ENCODE measurements around the gene USP6NL.
"Not testable (repeated sequence)": the region's sequence is repeated elsewhere in the genome, so short reads cannot be mapped to it uniquely, and the experiment has no call there.

Gene USP6NL

DNA sequence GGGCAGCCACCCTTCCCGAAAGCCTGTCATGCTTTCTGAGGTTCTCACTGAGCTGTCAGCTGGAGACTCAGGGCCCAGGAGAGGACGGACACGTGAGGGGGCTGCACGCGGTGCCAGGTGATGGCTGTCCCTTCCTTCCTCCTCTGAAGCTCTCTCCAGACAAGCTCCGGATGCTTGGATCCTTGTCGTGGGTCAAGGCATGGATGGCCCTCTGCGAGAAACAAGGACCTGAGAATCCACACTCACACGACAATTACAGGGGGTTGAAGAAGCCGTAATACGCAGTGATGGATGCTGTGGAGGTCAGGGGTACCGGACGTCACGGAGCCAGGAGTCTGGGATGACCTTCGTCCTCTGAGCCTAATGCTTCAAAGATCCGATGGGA, 170.3 kb downstream of the USP6NL start:
- Mint-ChIP-seq H3K4me3 (no peak overlapping the region), H3K9me3 (no peaks in the 10 kb centered on the region), H3K4me1 (ENCODE audit: low read depth in 2 of 2) (peaks cover 6 to 11% of the 10 kb centered on the region in 2 donors), H3K27ac (no peak overlapping the region), H3K27me3 (peaks cover 6 to 20% of the 10 kb centered on the region in 2 donors), H3K36me3 (ENCODE audit: insufficient read depth) (no peaks in the 10 kb centered on the region)
- ATAC-seq (replicated peaks), result no peak
- no peak for DNase-seq

DNA sequence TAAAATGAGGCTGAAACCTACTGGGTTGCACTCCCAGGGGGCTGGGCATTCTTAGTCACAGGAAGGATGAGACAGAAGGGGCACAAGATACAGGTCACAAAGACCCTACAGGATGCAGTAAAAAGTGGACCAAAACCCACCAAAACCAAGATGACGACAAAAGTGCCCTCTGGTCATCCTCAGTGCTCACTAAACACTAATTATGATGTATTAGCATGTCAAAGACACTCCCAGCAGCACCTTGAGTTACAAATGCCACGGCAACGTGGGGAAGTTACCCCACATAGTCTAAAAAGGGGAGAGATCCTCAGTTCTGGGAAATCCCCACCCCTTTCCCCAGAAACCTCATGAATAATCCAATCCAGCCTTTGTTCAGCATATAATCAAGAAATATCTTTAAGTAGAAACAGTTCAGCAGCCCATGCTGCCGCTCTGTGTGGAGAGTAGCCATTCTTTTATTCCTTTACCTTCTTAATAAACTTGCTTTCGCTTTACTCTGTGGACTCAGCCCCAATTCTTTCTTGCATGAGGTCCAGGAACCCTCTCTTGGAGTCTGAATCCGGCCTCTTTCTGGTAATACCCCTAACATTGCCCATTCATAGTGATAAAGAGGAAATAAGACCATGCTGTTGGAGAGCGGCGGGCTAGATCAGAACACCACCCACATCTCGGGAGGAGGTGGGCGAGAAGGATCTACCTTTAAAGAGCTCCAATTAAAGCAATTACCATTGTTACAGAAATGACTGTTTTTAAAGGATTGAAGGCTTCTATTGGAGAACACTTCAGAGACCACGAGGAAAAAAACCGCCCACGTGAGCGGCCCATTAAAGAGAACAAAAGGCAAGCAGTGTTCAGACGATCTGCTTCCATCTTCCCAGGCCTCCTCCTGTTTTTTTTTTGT, 170.9 kb downstream of the USP6NL start:
- DNase-seq (no peak), ATAC-seq (replicated peaks) (peak; percentile 51)
- H3K4me3 Mint-ChIP-seq, result peak overlapping the region; percentile 38 to 42
- H3K4me1 Mint-ChIP-seq (ENCODE audit: low read depth in 2 of 2), result peaks cover 4 to 11% of the 10 kb centered on the region in 2 donors
- H3K27me3 Mint-ChIP-seq, result peaks cover 0 to 14% of the 10 kb centered on the region in 2 donors
- H3K9me3 Mint-ChIP-seq, result no peaks in the 10 kb centered on the region
- H3K27ac Mint-ChIP-seq, result peak overlapping the region in 1 of 2 donors; percentile 18
- H3K36me3 Mint-ChIP-seq (ENCODE audit: insufficient read depth), result no peaks in the 10 kb centered on the region

DNA sequence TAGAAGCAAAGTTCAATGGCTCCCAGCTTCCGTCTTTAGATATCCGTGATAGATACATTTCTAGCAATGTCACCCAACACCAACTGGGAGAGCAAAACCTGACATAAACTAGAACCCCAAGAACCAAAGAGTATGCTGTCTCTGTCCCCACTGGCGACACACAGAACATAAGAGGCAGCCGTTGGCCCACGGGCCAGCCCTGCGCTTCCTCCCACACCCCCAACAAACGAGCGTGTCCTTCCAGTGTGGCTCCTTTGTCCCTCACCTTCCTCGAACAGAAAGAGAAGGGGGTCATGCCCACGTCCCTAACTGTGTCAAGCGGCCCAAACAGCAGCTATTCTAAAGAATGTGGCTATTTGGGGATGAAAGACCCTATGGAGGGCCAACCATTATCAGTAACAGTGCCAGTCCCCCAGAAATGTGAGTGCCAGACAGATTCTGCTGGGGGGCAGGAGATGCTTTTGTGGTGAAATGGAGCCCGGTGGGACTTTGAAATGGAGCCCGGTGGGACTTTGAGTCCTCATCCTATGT, 171.9 kb downstream of the USP6NL start:
- H3K4me1 Mint-ChIP-seq (ENCODE audit: low read depth in 2 of 2), result peaks cover 4 to 11% of the 10 kb centered on the region in 2 donors
- no peak for ATAC-seq (replicated peaks)
- H3K27ac Mint-ChIP-seq, result no peak overlapping the region
- no peak overlapping the region for H3K4me3 Mint-ChIP-seq
- no peak for DNase-seq
- no peaks in the 10 kb centered on the region for H3K36me3 Mint-ChIP-seq (ENCODE audit: insufficient read depth)
- H3K27me3 Mint-ChIP-seq, result peaks cover 0 to 9% of the 10 kb centered on the region in 2 donors
- H3K9me3 Mint-ChIP-seq, result no peaks in the 10 kb centered on the region

DNA sequence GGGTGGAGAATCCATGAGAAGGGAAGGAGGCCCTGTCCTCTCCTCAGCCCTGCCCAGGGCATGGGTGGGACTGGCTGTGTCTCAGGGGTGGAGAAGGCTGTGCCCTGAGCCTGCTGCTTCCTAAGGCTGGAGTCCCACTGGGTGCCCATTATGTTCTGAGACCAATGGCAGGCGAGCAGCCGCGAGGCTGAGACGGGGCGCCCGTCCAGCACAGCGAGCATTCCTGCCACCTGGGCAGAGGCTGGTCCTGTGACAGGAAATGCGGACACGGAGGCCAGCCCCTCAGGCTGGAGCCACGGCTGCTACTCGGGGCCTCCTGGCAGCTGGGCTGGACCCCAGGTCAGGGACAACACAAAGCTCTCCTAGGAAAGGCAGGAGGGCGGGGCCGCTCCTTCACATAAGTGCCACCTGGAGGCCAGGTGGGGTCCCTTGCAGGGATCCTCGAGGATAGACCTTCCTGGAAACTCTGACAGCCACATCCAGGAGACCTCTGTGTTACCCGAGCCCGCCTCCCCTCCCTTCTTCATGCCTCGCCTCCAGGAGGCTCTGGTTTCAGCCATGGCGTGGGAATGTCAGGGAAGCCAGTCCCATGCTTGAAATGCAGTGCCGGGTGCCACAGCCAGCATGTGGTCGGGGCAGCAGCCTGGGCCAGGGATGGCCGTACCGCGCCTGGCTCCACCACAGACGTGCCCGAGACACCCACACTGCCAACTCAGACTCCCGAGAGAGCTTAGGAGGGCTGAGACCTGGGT, 173.9 kb downstream of the USP6NL start:
- no peaks in the 10 kb centered on the region for H3K36me3 Mint-ChIP-seq (ENCODE audit: insufficient read depth)
- DNase-seq, result no peak
- no peak overlapping the region for H3K4me3 Mint-ChIP-seq
- H3K9me3 Mint-ChIP-seq, result no peaks in the 10 kb centered on the region
- H3K27ac Mint-ChIP-seq, result no peak overlapping the region
- peaks cover 4 to 11% of the 10 kb centered on the region in 2 donors for H3K4me1 Mint-ChIP-seq (ENCODE audit: low read depth in 2 of 2)
- H3K27me3 Mint-ChIP-seq, result no peaks in the 10 kb centered on the region
- ATAC-seq (replicated peaks), result no peak

DNA sequence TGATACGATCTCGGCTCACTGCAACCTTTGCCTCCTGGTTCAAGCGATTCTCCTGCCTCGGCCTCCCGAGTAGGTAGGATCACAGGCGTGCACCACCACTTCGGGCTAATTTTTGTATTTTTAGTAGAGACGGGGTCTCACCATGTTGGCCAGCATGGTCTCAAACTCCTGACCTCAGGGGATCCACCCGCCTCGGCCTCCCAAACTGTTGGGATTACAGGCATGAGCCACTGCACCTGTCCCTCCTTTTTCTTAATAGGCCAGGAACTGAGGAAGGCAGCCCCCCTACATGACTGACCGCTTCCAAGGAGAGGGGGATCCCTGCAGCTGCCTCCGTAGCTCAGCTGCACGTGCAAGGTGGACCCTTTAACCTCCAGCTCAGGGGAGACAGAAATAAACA, 175.0 kb downstream of the USP6NL start:
- not testable (repeated sequence) for DNase-seq, H3K27ac Mint-ChIP-seq, H3K9me3 Mint-ChIP-seq

DNA sequence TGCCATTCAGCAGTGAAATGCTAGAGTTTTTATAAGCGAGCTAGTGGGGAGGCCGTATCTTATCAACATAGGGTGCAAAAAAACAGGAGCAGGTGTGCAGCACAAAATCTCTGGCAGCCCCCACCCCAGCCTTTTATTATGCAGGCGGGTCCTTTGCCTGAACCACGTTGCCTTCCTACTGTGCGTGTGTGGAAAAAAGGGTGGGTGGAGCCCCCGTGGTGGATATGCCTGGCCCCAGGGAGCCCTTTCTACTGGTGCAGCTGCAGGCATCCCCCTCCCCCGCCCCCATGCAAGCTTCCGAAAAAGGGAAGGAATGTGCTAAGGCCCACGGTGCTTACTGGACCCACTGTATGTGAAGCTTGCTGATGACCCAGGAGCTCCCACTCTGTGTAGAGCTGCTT, 175.9 kb downstream of the USP6NL start:
- Mint-ChIP-seq H3K27me3 (no peaks in the 10 kb centered on the region), H3K4me3 (no peak overlapping the region)
- ATAC-seq (replicated peaks), result no peak

More for the DNA sequence above, 175.0 kb downstream of the USP6NL start:
- peaks cover 6 to 11% of the 10 kb centered on the region in 2 donors for H3K4me1 Mint-ChIP-seq (ENCODE audit: low read depth in 2 of 2)
- ATAC-seq (replicated peaks); H3K4me3 Mint-ChIP-seq; H3K27me3 Mint-ChIP-seq; H3K36me3 Mint-ChIP-seq (ENCODE audit: insufficient read depth): not testable (repeated sequence)

DNA sequence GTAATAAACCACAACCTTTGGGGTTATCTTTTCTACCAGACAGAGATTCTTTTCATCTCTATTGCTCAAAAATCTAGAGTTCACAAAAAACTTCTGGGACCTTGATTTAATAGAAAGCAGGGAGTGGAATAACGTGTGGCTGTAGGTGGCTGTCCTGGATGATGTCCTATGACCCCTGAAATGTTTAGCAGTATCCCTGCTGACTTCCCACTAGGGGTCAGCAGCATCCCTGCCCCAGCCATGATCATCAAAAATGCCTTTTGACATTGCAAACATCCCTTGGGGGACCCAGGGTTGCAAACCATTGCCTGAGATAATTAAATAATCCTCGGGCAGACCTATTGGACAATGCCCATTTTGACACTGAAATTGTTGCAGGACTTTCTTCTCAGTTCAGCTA, 177.1 kb downstream of the USP6NL start:
- Mint-ChIP-seq H3K27ac (no peak overlapping the region), H3K4me1 (ENCODE audit: low read depth in 2 of 2) (peaks cover 0 to 5% of the 10 kb centered on the region in 2 donors), H3K9me3 (peaks cover 0 to 3% of the 10 kb centered on the region in 2 donors), H3K4me3 (no peak overlapping the region), H3K36me3 (ENCODE audit: insufficient read depth) (no peaks in the 10 kb centered on the region), H3K27me3 (no peaks in the 10 kb centered on the region)
- no peak for ATAC-seq (replicated peaks)
- no peak for DNase-seq

More for the DNA sequence above, 175.9 kb downstream of the USP6NL start:
- Mint-ChIP-seq H3K27ac (no peak overlapping the region), H3K4me1 (ENCODE audit: low read depth in 2 of 2) (peaks cover 5 to 9% of the 10 kb centered on the region in 2 donors), H3K36me3 (ENCODE audit: insufficient read depth) (no peaks in the 10 kb centered on the region), H3K9me3 (no peaks in the 10 kb centered on the region)
- no peak for DNase-seq

DNA sequence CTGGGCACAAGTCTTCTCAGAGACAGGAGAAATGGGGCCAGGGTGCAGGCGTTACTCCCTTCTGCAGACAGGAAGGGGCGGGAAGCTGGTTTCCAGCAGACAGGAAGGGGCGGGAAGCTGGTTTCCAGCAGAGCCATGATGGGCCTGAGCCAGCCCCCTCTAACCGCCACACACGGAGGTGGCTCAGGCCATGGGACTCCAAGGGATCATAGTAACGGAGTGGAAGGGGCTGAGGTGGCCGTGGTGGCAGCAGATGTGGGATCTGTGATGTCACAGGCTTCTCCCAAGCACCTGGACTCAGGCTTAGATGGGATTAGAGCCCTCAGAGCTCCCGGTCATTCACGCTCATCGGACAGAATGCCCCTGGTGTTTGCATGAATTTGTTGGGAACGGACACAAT, 177.8 kb downstream of the USP6NL start:
- no peaks in the 10 kb centered on the region for H3K36me3 Mint-ChIP-seq (ENCODE audit: insufficient read depth)
- H3K4me1 Mint-ChIP-seq (ENCODE audit: low read depth in 2 of 2), result peaks cover 0 to 5% of the 10 kb centered on the region in 2 donors
- H3K4me3 Mint-ChIP-seq, result no peak overlapping the region
- no peaks in the 10 kb centered on the region for H3K27me3 Mint-ChIP-seq
- no peak overlapping the region for H3K27ac Mint-ChIP-seq
- ATAC-seq (replicated peaks), result no peak
- H3K9me3 Mint-ChIP-seq, result peaks cover 0 to 4% of the 10 kb centered on the region in 2 donors
- no peak for DNase-seq

DNA sequence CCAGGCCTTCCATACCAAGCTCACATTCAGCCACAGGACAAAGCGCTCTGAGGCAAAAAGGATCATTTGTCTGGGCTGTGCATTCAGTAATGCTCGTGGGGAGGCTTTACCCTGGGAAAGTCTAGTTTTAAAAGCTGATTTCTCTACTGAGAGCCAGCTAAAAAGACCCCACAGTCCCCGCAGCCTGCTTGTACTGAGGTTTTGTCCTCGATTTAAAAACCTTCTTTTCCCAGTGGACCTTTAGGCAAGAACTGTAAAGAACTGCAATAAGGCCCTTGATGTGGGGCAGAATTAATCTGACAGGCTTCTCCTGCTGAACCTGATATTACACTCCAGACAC, 180.3 kb downstream of the USP6NL start:
- H3K27me3 Mint-ChIP-seq, result no peaks in the 10 kb centered on the region
- H3K4me1 Mint-ChIP-seq (ENCODE audit: low read depth in 2 of 2), result peaks cover 3 to 6% of the 10 kb centered on the region in 2 donors
- ATAC-seq (replicated peaks) (no peak), DNase-seq (no peak)
- peak overlapping the region in 1 of 2 donors; percentile 5 for H3K27ac Mint-ChIP-seq
- H3K9me3 Mint-ChIP-seq, result peaks cover under 1 to 4% of the 10 kb centered on the region in 2 donors
- no peaks in the 10 kb centered on the region for H3K36me3 Mint-ChIP-seq (ENCODE audit: insufficient read depth)
- no peak overlapping the region for H3K4me3 Mint-ChIP-seq

DNA sequence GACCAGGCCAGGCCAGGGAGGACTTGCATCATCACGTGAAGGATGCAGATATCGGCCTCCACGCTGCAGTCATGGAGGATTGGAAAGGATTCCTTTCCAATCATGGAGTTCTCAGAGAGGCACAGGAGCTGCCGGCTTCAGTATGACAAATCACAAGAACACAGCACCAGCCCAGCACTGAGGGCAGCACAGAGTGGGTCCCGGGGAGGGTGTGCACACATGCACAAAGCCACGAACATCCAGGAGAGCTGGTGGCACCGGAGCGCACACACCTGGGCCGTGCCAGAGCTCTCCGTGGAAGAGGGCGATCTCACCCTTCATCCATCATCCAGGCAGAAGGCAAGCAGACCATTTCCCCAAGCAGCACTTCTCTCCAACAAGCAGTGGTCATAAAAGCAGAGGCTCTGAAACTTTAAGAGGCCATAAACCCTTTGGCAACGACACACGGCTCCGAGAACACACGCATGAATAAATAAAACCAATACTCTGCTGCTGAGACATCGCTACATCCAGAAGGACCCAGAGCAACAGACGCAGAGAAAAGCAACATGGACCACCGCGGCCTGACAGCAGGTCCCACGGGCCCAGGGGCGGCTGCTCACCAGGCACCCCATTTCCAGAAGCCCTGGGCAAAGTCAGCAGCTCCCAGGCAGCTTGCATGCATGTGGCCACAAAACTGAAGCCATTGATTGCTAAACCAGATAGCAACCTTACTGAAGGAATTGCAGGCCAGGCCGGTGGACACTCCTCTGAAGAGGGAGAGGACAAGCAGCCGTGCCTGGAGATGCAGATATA, 180.8 kb downstream of the USP6NL start:
- Mint-ChIP-seq H3K4me3 (no peak overlapping the region), H3K9me3 (peaks cover 4 to 6% of the 10 kb centered on the region in 2 donors), H3K27ac (no peak overlapping the region), H3K36me3 (ENCODE audit: insufficient read depth) (no peaks in the 10 kb centered on the region), H3K4me1 (ENCODE audit: low read depth in 2 of 2) (peaks cover 9 to 11% of the 10 kb centered on the region in 2 donors), H3K27me3 (no peaks in the 10 kb centered on the region)
- no peak for ATAC-seq (replicated peaks)
- no peak for DNase-seq

DNA sequence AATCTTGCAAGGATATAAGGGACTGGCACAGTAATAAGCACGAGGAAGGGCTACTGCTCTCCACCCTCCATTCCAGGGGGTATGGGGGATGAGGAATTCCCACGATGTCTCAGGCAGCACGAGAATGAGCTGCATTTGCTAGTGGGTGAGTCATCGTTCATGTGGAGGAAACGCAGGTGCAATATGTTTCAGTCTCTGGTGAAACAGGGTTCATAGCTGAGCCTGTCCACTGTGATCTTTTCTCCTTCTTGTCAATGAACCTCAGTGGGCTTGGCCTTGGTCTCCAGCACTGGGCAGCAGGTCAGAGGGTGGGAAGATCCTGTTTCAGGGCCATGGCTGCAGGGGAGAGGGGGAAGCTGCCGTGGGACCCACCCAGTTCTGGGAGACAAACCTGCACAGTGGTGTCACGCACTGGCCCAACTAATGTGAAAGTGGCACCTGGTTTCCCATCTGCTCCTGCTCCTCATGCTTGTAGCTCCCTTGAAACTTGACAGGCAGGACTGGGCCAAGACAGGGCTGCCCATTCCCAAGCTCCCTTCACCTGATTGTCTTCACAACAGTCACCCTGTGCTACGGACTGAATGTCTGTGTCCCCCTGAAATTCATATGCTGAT, 181.9 kb downstream of the USP6NL start:
- peaks cover 2% of the 10 kb centered on the region for H3K36me3 Mint-ChIP-seq (ENCODE audit: insufficient read depth)
- DNase-seq (no peak), ATAC-seq (replicated peaks) (no peak)
- H3K4me3 Mint-ChIP-seq, result no peak overlapping the region
- H3K27ac Mint-ChIP-seq, result no peak overlapping the region
- peaks cover 18 to 19% of the 10 kb centered on the region in 2 donors for H3K4me1 Mint-ChIP-seq (ENCODE audit: low read depth in 2 of 2)
- no peaks in the 10 kb centered on the region for H3K27me3 Mint-ChIP-seq
- peaks cover 4 to 7% of the 10 kb centered on the region in 2 donors for H3K9me3 Mint-ChIP-seq

DNA sequence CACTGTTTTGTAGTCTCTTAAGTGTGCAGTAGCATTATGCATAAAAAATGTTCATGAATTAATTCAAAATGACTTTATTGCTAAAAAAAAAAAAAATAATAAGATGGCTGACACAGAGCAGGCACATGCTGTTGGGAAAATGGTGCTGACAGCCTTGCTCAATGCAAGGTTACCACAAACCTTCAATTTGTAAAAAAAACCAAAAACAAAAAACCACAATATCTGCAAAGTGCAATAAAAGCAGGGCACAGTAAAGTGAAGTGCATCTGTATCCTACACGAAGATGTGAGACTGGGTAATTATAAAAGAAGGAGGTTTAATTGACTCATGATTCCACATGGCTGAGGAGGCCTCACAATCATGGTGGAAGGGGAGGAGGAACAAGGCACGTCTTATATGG, 185.8 kb downstream of the USP6NL start:
- Mint-ChIP-seq H3K27me3 (no peaks in the 10 kb centered on the region), H3K36me3 (ENCODE audit: insufficient read depth) (peaks cover 5% of the 10 kb centered on the region), H3K9me3 (peaks cover 4 to 7% of the 10 kb centered on the region in 2 donors), H3K4me3 (no peak overlapping the region), H3K27ac (peak overlapping the region; percentile 41 to 76), H3K4me1 (ENCODE audit: low read depth in 2 of 2) (peaks cover 17 to 21% of the 10 kb centered on the region in 2 donors)
- DNase-seq, result no peak
- peak; percentile 67 for ATAC-seq (replicated peaks)

DNA sequence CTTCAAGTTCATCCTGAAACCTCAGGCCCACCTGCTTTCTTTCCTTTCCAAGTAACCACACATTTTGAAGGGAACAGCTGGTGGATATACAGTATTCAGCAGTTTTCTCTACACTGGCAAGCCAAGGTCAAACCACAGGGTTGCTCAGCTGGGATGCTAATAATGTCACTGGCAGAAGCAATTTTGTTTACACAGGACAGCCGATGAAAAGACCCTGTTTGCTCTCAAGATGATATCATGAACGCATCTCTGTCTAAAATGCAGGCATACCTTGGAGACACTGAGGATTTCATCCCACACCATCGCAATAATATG, 186.2 kb downstream of the USP6NL start:
- Mint-ChIP-seq H3K4me1 (ENCODE audit: low read depth in 2 of 2) (peaks cover 17 to 21% of the 10 kb centered on the region in 2 donors), H3K4me3 (no peak overlapping the region), H3K27me3 (no peaks in the 10 kb centered on the region), H3K9me3 (peaks cover 4 to 7% of the 10 kb centered on the region in 2 donors), H3K36me3 (ENCODE audit: insufficient read depth) (peaks cover 5% of the 10 kb centered on the region), H3K27ac (peak overlapping the region in 1 of 2 donors; percentile 76)
- ATAC-seq (replicated peaks) (no peak), DNase-seq (no peak)
